ENCODE data around the gene RNLS.

DNA sequence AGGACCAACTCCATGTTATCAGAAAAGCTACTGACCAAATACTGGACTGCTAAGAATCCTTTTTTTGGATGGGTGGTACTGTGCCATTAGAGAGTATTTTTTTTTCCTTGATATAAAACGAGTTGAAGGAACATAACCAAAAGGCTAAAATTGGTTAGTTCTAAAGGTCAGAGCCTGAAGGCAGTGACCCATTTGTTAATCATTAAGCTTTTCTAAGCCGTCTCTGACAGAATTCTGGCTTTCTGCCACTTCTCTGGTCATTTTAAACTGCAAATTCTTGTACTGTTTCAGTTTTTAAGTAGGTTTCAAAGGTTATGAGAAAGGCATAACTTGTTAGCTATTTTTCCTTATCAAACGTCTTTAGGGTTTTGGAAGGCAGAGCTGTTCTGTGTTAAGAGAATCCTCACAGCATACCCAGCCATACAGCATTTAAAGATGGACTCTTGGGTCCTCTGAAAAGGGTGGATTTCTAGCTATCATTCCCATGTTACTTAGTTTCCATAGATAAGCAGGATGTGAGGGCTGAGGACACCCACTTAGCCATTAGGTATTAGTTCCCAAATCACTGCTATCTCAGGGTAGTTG is 196.8 kb downstream of the RNLS start:
- TF ChIP-seq, protein P1, sequence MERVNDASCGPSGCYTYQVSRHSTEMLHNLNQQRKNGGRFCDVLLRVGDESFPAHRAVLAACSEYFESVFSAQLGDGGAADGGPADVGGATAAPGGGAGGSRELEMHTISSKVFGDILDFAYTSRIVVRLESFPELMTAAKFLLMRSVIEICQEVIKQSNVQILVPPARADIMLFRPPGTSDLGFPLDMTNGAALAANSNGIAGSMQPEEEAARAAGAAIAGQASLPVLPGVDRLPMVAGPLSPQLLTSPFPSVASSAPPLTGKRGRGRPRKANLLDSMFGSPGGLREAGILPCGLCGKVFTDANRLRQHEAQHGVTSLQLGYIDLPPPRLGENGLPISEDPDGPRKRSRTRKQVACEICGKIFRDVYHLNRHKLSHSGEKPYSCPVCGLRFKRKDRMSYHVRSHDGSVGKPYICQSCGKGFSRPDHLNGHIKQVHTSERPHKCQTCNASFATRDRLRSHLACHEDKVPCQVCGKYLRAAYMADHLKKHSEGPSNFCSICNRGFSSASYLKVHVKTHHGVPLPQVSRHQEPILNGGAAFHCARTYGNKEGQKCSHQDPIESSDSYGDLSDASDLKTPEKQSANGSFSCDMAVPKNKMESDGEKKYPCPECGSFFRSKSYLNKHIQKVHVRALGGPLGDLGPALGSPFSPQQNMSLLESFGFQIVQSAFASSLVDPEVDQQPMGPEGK (CRISPR knock-in tag; IDR thresholded peaks at IDR 0.05; ENCODE audit: borderline replicate concordance), result no peak
- TF ChIP-seq ZFP30 (CRISPR knock-in tag; IDR thresholded peaks at IDR 0.05) (no peak), GLIS3 (CRISPR knock-in tag; IDR thresholded peaks at IDR 0.05) (no peak), SNAI2 (CRISPR knock-in tag; IDR thresholded peaks at IDR 0.05) (no peak), CSDC2 (CRISPR knock-in tag; IDR thresholded peaks at IDR 0.05) (no peak), ARNTL (CRISPR knock-in tag; IDR thresholded peaks at IDR 0.05; ENCODE audit: borderline replicate concordance, low read depth) (no peak), ESRRG (CRISPR knock-in tag; IDR thresholded peaks at IDR 0.05) (no peak), PPARA (CRISPR knock-in tag; IDR thresholded peaks at IDR 0.05; ENCODE audit: borderline replicate concordance) (no peak), ZC3H10 (CRISPR knock-in tag; IDR thresholded peaks at IDR 0.05) (no peak), RARB (CRISPR knock-in tag; IDR thresholded peaks at IDR 0.05) (no peak), ZNF565 (CRISPR knock-in tag; conservative IDR thresholded peaks at IDR 0.05; ENCODE audit: low read depth) (no peak), BACH2 (CRISPR knock-in tag; IDR thresholded peaks at IDR 0.05; ENCODE audit: borderline replicate concordance) (no peak)
- TF ChIP-seq, protein P2, sequence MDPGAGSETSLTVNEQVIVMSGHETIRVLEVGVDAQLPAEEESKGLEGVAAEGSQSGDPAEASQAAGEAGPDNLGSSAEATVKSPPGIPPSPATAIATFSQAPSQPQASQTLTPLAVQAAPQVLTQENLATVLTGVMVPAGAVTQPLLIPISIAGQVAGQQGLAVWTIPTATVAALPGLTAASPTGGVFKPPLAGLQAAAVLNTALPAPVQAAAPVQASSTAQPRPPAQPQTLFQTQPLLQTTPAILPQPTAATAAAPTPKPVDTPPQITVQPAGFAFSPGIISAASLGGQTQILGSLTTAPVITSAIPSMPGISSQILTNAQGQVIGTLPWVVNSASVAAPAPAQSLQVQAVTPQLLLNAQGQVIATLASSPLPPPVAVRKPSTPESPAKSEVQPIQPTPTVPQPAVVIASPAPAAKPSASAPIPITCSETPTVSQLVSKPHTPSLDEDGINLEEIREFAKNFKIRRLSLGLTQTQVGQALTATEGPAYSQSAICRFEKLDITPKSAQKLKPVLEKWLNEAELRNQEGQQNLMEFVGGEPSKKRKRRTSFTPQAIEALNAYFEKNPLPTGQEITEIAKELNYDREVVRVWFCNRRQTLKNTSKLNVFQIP (CRISPR knock-in tag; IDR thresholded peaks at IDR 0.05; ENCODE audit: borderline replicate concordance, low read depth), result 0 out of 2 replicates have a peak, but pooled peaks have one; percentile 2

Data from SK-N-SH treated with all-trans-retinoic acid at 6 μM for 48 hours (cell line).